ENCODE measurements around the gene TRIM46.
A peak's percentile ranks its signal among the peaks of the same experiment; 100 is the strongest.
"Not testable (repeated sequence)": the region's sequence is repeated elsewhere in the genome, so short reads cannot be mapped to it uniquely, and the experiment has no call there.

The TRIM46 gene

DNA sequence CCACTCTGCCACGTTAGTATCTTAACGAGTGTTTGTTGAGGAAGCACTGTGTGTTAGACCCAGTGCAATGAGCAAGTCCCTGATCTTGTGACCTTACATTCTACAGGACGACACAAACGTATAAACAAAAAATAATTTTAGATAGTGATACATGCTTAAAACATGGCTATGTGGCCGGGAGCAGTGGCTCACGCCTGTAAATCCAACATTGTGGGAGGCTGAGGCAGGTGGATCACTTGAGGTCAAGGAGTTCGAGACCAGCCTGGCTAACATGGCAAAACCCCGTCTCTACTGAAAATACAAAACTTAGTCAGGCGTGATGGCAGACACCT lies 54.4 kb downstream of the TRIM46 start:
- H3K9me3 Mint-ChIP-seq, result no peaks in the 10 kb centered on the region
- peaks cover 50% of the 10 kb centered on the region for H3K4me1 Mint-ChIP-seq
- DNase-seq, result no peak
- H3K27me3 Mint-ChIP-seq (ENCODE audit: low read depth, poor library complexity), result no peaks in the 10 kb centered on the region
- H3K4me3 Mint-ChIP-seq, result peak overlapping the region; percentile 91
- peaks cover 5% of the 10 kb centered on the region for H3K36me3 Mint-ChIP-seq (ENCODE audit: low read depth)
- peak overlapping the region; percentile 98 for H3K27ac Mint-ChIP-seq
- TF ChIP-seq, protein P1, sequence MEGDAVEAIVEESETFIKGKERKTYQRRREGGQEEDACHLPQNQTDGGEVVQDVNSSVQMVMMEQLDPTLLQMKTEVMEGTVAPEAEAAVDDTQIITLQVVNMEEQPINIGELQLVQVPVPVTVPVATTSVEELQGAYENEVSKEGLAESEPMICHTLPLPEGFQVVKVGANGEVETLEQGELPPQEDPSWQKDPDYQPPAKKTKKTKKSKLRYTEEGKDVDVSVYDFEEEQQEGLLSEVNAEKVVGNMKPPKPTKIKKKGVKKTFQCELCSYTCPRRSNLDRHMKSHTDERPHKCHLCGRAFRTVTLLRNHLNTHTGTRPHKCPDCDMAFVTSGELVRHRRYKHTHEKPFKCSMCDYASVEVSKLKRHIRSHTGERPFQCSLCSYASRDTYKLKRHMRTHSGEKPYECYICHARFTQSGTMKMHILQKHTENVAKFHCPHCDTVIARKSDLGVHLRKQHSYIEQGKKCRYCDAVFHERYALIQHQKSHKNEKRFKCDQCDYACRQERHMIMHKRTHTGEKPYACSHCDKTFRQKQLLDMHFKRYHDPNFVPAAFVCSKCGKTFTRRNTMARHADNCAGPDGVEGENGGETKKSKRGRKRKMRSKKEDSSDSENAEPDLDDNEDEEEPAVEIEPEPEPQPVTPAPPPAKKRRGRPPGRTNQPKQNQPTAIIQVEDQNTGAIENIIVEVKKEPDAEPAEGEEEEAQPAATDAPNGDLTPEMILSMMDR (IDR thresholded peaks at IDR 0.05), result no peak

DNA sequence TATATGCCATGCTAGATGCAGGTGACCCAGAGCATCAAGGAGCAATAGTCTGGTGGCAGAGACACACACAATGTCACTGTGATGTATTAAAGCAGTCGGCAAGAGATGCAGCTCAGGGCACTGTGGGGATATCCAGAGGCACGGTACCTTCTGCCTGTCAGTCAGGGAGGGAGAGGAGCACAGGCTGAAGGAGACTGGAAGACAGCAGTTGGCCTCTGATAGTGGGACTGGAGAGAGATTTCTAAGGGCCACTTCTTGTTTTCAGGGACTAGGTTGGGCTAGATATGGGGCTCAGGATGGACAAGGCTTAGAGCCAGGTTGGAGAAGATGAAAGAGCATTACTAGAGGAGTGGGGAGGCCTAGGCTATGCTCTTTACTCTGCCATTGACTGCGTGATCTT lies 57.7 kb downstream of the TRIM46 start:
- not testable (repeated sequence) for H3K27ac Mint-ChIP-seq; H3K36me3 Mint-ChIP-seq (ENCODE audit: low read depth); H3K27me3 Mint-ChIP-seq (ENCODE audit: low read depth, poor library complexity); DNase-seq; H3K4me3 Mint-ChIP-seq; H3K9me3 Mint-ChIP-seq
- peaks cover 22% of the 10 kb centered on the region for H3K4me1 Mint-ChIP-seq

DNA sequence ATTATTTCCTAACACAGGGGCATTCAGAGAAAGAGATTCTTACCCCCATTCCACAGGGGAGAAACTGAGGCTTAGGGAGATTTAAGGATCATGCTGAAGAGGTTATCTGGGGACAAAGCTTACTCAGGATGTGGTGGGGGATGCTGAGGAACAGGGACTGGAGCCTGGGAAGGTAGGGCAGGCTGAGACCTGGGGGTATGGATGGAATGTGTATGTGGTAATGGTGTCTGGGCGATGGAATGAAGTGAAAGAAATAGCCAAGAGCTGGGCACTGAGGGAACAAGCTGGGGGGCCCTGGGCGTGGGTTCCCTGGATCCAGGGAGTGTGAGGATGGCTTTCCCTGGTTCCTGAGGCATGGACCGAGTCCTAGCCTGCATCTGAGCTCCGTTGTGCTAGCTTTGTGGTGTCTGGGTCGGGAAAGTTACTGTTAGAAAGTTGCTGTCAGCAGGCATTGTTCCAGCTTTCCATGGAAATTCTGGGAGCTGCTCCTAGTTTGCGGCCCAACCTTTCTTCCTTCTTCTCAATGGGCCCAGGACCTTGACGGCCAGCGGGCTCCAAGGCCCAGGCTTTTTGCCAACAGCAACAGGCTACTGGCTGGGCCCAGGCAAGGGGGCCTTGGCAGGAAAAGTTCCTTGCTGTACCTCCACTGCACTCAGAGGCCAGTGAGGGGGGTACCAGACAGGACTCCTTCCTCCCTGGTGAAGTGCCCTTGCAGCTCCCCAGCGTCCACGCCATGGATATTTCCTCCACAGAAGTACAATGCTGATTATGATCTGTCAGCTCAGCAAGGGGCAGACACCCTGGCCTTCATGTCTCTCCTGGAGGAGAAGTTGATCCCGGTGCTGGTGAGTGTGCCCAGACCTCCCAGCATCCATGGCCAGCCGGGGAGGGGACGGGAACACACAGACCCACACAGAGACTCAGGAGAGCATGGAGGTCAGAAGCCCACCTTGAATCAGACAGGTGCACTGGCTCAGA lies 58.6 kb downstream of the TRIM46 start:
- not testable (repeated sequence) for H3K27me3 Mint-ChIP-seq (ENCODE audit: low read depth, poor library complexity); H3K4me3 Mint-ChIP-seq; H3K27ac Mint-ChIP-seq; H3K36me3 Mint-ChIP-seq (ENCODE audit: low read depth); DNase-seq; H3K9me3 Mint-ChIP-seq
- peaks cover 14% of the 10 kb centered on the region for H3K4me1 Mint-ChIP-seq

DNA sequence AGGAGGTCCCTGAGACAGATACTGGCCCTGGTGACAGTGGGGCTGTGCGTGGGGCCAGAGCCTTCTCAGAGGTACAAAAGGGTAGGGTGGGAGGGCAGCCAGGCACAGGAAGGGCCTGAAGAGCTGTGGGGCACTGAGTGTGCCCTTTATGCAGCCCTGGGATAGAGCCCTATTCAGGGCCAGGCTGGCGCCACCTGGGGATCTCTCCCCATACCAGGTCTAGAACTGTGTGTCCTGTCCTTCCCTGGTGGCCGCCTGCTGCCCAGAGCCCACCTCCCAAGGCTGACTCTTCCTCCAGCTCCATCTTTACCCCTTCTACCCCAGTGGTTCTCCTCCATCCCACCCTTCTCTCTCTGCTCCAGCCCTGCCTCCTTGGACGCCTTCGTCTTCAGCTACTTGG lies 59.9 kb downstream of the TRIM46 start:
- not testable (repeated sequence) for H3K27me3 Mint-ChIP-seq (ENCODE audit: low read depth, poor library complexity); DNase-seq; H3K4me1 Mint-ChIP-seq; H3K27ac Mint-ChIP-seq; H3K4me3 Mint-ChIP-seq; H3K36me3 Mint-ChIP-seq (ENCODE audit: low read depth); H3K9me3 Mint-ChIP-seq

Data from nephron progenitor cell (in vitro differentiated cells).